Ishikawa (cell line): Measurements from ENCODE around the gene AP5Z1.

Source experiments
- CEBPB ChIP-seq: IDR thresholded peaks from 2 replicates; pipeline ENCODE4 v1.6.1; 2012
- CREB1 ChIP-seq: IDR thresholded peaks from 2 replicates; pipeline ENCODE4 v1.6.1; 2012; ENCODE audit warnings: low read depth
- EGR1 ChIP-seq: IDR thresholded peaks from 2 replicates; pipeline ENCODE4 v1.6.1; 2012
- EP300 ChIP-seq: IDR thresholded peaks from 2 replicates; pipeline ENCODE4 v1.6.1; 2012; ENCODE audit warnings: borderline replicate concordance
- FOXM1 ChIP-seq: IDR thresholded peaks from 2 replicates; pipeline ENCODE4 v1.6.1; 2012; ENCODE audit warnings: low read depth, borderline replicate concordance
- RAD21 ChIP-seq: IDR thresholded peaks from 2 replicates; pipeline ENCODE4 v1.6.1; 2012; ENCODE audit warnings: low read depth
- TAF1 ChIP-seq: IDR thresholded peaks from 2 replicates; pipeline ENCODE4 v1.6.1; 2012; ENCODE audit warnings: low read depth, mild to moderate bottlenecking
- TCF12 ChIP-seq: IDR thresholded peaks from 2 replicates; pipeline ENCODE4 v1.6.1; 2012; ENCODE audit warnings: low read depth
- YY1 ChIP-seq: IDR thresholded peaks from 2 replicates; pipeline ENCODE4 v1.6.1; 2012; ENCODE audit warnings: low read depth
- ZBTB7A ChIP-seq: IDR thresholded peaks from 2 replicates; pipeline ENCODE4 v1.6.1; 2012; ENCODE audit warnings: low read depth
- TF ChIP-seq, protein P1 (sequence below): IDR thresholded peaks from 2 replicates; pipeline ENCODE4 v1.6.1; 2012
- TF ChIP-seq, protein P2 (sequence below): IDR thresholded peaks from 2 replicates; pipeline ENCODE4 v1.6.1; 2012; ENCODE audit warnings: low read depth, mild to moderate bottlenecking
- TF ChIP-seq, protein P3 (sequence below): IDR thresholded peaks from 2 replicates; pipeline ENCODE4 v1.6.1; 2012

DNA sequence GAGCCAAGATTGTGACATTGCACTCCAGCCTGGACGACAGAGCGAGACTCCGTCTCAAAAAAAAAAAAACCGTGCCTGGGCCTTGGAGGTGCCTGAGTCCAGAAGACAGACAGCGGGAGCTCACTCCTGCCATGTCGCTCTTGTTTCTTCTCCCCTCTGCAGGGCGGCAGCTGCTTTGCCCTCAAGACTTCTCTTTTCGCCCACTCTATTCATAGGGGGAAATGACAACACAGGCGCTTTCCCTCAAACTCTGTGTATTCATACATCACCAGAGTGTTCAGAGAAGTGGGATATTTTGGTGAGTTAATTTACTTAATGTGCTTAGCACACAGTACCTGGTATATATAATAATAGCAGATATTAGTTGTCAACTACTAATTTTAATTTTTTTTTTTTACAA, 48.9 kb upstream of the AP5Z1 start:
- TF ChIP-seq, protein P1, sequence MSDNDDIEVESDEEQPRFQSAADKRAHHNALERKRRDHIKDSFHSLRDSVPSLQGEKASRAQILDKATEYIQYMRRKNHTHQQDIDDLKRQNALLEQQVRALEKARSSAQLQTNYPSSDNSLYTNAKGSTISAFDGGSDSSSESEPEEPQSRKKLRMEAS, result no peak
- no peak for TF ChIP-seq ZBTB7A
- TF ChIP-seq EGR1, result no peak
- no peak for TF ChIP-seq EP300
- no peak for TF ChIP-seq CEBPB
- TF ChIP-seq TCF12, result no peak
- TF ChIP-seq TAF1, result no peak
- TF ChIP-seq FOXM1, result no peak
- TF ChIP-seq RAD21, result no peak
- TF ChIP-seq, protein P2, sequence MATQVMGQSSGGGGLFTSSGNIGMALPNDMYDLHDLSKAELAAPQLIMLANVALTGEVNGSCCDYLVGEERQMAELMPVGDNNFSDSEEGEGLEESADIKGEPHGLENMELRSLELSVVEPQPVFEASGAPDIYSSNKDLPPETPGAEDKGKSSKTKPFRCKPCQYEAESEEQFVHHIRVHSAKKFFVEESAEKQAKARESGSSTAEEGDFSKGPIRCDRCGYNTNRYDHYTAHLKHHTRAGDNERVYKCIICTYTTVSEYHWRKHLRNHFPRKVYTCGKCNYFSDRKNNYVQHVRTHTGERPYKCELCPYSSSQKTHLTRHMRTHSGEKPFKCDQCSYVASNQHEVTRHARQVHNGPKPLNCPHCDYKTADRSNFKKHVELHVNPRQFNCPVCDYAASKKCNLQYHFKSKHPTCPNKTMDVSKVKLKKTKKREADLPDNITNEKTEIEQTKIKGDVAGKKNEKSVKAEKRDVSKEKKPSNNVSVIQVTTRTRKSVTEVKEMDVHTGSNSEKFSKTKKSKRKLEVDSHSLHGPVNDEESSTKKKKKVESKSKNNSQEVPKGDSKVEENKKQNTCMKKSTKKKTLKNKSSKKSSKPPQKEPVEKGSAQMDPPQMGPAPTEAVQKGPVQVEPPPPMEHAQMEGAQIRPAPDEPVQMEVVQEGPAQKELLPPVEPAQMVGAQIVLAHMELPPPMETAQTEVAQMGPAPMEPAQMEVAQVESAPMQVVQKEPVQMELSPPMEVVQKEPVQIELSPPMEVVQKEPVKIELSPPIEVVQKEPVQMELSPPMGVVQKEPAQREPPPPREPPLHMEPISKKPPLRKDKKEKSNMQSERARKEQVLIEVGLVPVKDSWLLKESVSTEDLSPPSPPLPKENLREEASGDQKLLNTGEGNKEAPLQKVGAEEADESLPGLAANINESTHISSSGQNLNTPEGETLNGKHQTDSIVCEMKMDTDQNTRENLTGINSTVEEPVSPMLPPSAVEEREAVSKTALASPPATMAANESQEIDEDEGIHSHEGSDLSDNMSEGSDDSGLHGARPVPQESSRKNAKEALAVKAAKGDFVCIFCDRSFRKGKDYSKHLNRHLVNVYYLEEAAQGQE, result no peak
- TF ChIP-seq CREB1, result no peak
- no peak for TF ChIP-seq YY1
- TF ChIP-seq, protein P3, sequence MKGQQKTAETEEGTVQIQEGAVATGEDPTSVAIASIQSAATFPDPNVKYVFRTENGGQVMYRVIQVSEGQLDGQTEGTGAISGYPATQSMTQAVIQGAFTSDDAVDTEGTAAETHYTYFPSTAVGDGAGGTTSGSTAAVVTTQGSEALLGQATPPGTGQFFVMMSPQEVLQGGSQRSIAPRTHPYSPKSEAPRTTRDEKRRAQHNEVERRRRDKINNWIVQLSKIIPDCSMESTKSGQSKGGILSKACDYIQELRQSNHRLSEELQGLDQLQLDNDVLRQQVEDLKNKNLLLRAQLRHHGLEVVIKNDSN, result no peak
